HG02970 (cell line): ENCODE data around the gene CHRNG.

ENCODE experiments used
- ATAC-seq: cut with Tn5 transposase; IDR thresholded peaks from one replicate; pipeline ENCODE4 v1.9.1; 2021; ENCODE audit warnings: mild to moderate bottlenecking, moderate library complexity, moderate number of reproducible peaks; ENCODE audit not compliant: unreplicated experiment, low FRiP score

The CHRNG gene

DNA sequence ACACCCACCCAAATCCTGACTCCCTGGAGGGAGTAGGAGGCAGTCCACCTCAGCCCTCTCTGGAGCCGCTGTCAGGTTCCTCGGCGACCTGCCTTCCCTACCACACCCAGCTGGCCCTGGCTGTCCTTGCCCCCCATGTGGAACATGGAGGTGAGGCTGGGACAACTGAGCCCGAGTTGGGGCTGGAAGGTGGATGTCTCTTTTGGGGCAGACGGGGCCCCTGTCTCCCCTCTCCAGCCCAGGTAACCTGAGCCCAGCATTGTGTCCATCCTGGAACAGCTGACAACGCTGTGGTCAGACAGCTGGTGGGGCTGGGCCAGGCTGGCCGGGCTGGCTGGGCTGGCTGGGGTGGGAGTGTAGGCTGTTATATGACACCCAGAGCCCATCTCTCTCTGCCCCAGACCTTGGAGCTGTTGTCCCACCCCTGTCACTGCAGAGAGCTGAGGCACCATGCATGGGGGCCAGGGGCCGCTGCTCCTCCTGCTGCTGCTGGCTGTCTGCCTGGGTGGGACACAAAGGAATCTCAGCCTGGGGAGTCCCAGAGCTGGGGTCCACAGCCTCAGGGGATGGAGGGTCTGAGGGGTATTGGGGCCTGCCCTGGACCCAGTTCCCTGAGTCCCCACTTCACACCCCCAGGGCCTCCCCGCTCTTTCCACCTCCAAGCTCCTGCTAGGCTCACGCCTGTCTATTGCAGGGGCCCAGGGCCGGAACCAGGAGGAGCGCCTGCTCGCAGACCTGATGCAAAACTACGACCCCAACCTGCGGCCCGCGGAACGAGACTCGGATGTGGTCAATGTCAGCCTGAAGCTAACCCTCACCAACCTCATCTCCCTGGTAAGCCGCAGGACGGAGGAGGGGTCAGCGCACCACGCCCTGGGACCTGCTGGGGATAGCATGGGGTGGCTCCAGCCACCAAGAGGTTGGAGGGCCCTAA, at the start of gene CHRNG:
Gene CHRNG, plus strand, starts transcription at position 395 of the 934 bp plus-strand sequence. Its CDS starts 56 bp downstream, at position 451.
- no peak for ATAC-seq

- no peak for ATAC-seq
Observed at GRCh38 chr2:232490221-232491138, 49.0 kb upstream of the CHRNG start.

- ATAC-seq: no peak
Observed at GRCh38 chr2:232491139-232491780, 48.2 kb upstream of the CHRNG start.

- no peak for ATAC-seq
Observed at GRCh38 chr2:232492236-232492848, 47.1 kb upstream of the CHRNG start.

- no peak for ATAC-seq
Observed at GRCh38 chr2:232492963-232493700, 46.4 kb upstream of the CHRNG start.

- ATAC-seq: no peak
Observed at GRCh38 chr2:232493701-232494474, 45.6 kb upstream of the CHRNG start.

GRCh38 chr2:232494542-232494941, 45.0 kb upstream of the CHRNG start:
- ATAC-seq: no peak

DNA sequence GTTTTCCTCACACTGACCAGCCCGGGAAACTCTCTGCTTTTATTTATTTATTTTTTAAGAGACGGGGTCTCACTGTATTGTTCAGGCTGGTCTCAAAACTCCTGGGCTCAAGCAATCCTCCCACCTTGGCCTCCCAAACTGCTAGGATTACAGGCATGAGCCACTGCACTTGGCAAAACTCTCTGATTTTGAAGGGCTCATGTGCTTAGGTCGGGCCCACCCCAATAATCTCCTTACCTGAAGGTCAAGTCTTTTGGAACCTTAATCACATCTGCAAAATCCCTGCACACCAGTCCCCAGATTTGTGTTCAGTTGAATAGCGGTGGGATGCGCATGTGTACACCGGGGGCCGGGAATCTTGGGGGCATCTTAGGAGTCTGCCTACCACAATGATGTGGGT, 44.2 kb upstream of the CHRNG start:
- no peak for ATAC-seq

- ATAC-seq: no peak
Observed at GRCh38 chr2:232496501-232497270, 42.8 kb upstream of the CHRNG start.

GRCh38 chr2:232497348-232497747, 42.1 kb upstream of the CHRNG start:
- ATAC-seq: no peak

DNA sequence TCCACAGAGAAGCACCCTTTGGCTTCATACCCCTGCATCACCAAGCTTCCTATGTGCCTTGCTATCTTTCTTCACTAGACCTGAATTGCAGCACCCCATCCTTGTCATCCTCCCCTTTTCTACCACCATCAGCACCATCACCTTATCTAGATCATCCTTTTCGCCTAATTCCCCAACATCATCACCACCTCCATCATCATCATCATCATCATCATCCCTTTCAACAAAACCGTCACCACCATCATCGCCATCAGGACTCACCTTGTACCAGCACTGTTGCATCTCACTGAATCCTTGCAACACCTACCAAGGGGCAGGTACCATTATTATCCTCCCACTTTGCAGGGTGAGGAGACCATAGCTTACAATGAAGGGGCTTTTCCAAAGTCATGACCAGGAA, 41.0 kb upstream of the CHRNG start:
- ATAC-seq: no peak

GRCh38 chr2:232501331-232501771, 38.1 kb upstream of the CHRNG start:
- ATAC-seq: no peak

- no peak for ATAC-seq
Observed at GRCh38 chr2:232501794-232502390, 37.6 kb upstream of the CHRNG start.

- ATAC-seq: no peak
Observed at GRCh38 chr2:232502511-232502910, 37.0 kb upstream of the CHRNG start.

GRCh38 chr2:232502911-232503808, 36.3 kb upstream of the CHRNG start:
- no peak for ATAC-seq

- ATAC-seq: no peak
Observed at GRCh38 chr2:232503809-232504323, 35.6 kb upstream of the CHRNG start.
